Coronary artery (tissue), 2 donors: ENCODE results near the gene SPAAR.
"Not testable (repeated sequence)": the region's sequence is repeated elsewhere in the genome, so short reads cannot be mapped to it uniquely, and the experiment has no call there.

Source experiments
- DNase-seq: peaks from one replicate; pipeline ENCODE4 v3.0.0-alpha.2; 2017; ENCODE audit warnings: low spot score
- H3K27ac ChIP-seq, 2 donors: fragments of 200-600 bp; sonication (generic); one replicate each; pipeline ENCODE4 v1.5.1; 2016 to 2019
- H3K4me3 ChIP-seq: fragments of 200-600 bp; sonication (generic); 2 replicates; pipeline ENCODE4 v1.5.1; 2016; ENCODE audit warnings: mild to moderate bottlenecking, moderate library complexity
- CTCF ChIP-seq: fragments of 200-600 bp; sonication (generic); IDR thresholded peaks from one replicate; pipeline ENCODE4 v1.5.1; 2019; ENCODE audit warnings: antibody characterized with exemption

SPAAR gene

GRCh38 chr9:35909687-35910612 is 660 bp downstream of the SPAAR start:
- peak; percentile 72 for DNase-seq
- TF ChIP-seq CTCF = no peak
- peak overlapping the region; percentile 73 for H3K4me3 ChIP-seq
- H3K27ac ChIP-seq = peak overlapping the region; percentile 95 to 99

- peak overlapping the region; percentile 95 to 99 for H3K27ac ChIP-seq
- no peak for TF ChIP-seq CTCF
- peak overlapping the region; percentile 26 for H3K4me3 ChIP-seq
- peak; percentile 70 for DNase-seq
These were observed 1.5 kb downstream of the SPAAR start for GRCh38 chr9:35910613-35911359.

- H3K27ac ChIP-seq = peak overlapping the region; percentile 30 to 99
- DNase-seq = no peak
- no peak for TF ChIP-seq CTCF
- H3K4me3 ChIP-seq = no peak overlapping the region
These were observed 2.4 kb downstream of the SPAAR start for GRCh38 chr9:35911690-35912089.

GRCh38 chr9:35912791-35913400 is 3.6 kb downstream of the SPAAR start:
- Histone ChIP-seq H3K4me3 (peak overlapping the region; percentile 2), H3K27ac (peak overlapping the region in 1 of 2 donors; percentile 66)
- TF ChIP-seq CTCF = no peak
- DNase-seq = no peak

- H3K27ac ChIP-seq = peak overlapping the region in 1 of 2 donors; percentile 66
- not testable (repeated sequence) for DNase-seq, H3K4me3 ChIP-seq
These were observed 4.1 kb downstream of the SPAAR start for GRCh38 chr9:35913429-35913828.

- peak; percentile 79 for DNase-seq
- Histone ChIP-seq H3K27ac (peak overlapping the region; percentile 32 to 79), H3K4me3 (no peak overlapping the region)
- TF ChIP-seq CTCF = no peak
These were observed 5.1 kb downstream of the SPAAR start for GRCh38 chr9:35914301-35914807.
